Measurements from ENCODE around the gene USP51. TPM values are rescaled to one million over a fixed set of nuclear protein-coding genes. Genes with fewer than 3 reads are reported as not detected.

USP51 gene
- total RNA-seq, 2 experiments from 2014 or later: 2.3 TPM

GRCh38 chrX:55452833-55453124 lies 36.9 kb downstream of the USP51 start:
- H3K27ac Mint-ChIP-seq: peak overlapping the region; percentile 99
- POLR2A ChIA-PET: interaction anchor here (1.3 to 2.6 kb wide), 5 partner anchors 36 to 453 kb away, joined by 6 to 75 read pairs (median 6); partner anchors contain the start of genes APEX2, RRAGB and USP51
- intact Hi-C loops (cut with DNase I, micrococcal nuclease): no loop called here
- H3K9me3 Mint-ChIP-seq: no peaks in the 10 kb centered on the region
- ATAC-seq (ENCODE audit: poor library complexity): no peak
- peak in 1 of 14 experiments; percentile 0 for DNase-seq
- no peaks in the 10 kb centered on the region for H3K36me3 ChIP-seq (ENCODE audit: insufficient read depth, low read length)
- peaks cover 27% of the 10 kb centered on the region for H3K4me1 Mint-ChIP-seq (ENCODE audit: low read depth)
- peaks cover 8% of the 10 kb centered on the region for H3K4me1 ChIP-seq (ENCODE audit: insufficient read depth, low read length)
- CTCF ChIA-PET: interaction anchor here (1.7 kb wide), 1 partner anchor 36 kb away, joined by 4 read pairs; no protein-coding TSS in a partner anchor
- H3K27ac ChIP-seq (ENCODE audit: low read depth in 1 of 2, low read length in 2 of 2): peak overlapping the region; percentile 80 to 82
- no peaks in the 10 kb centered on the region for H3K27me3 ChIP-seq (ENCODE audit: control insufficient read depth in 1 of 2, insufficient read depth in 2 of 2, low read length in 2 of 2)
- peaks cover 12% of the 10 kb centered on the region for H3K36me3 Mint-ChIP-seq (ENCODE audit: low read depth)
- no peak for TF ChIP-seq CTCF (IDR thresholded peaks at IDR 0.05)
- H3K4me3 ChIP-seq (ENCODE audit: low read length): peak overlapping the region; percentile 85
- peak overlapping the region; percentile 99 for H3K4me3 Mint-ChIP-seq
- no peaks in the 10 kb centered on the region for H3K9me3 ChIP-seq (ENCODE audit: control insufficient read depth in 1 of 2, insufficient read depth in 1 of 2, low read length in 2 of 2)
- no peaks in the 10 kb centered on the region for H3K27me3 Mint-ChIP-seq

GRCh38 chrX:55451990-55452832 lies 37.4 kb downstream of the USP51 start, which contains the start of gene MAGEH1:
MAGEH1 (plus strand) TSS chrX:55452127; CDS start chrX:55452375, 248 bp downstream.
- intact Hi-C loops (cut with DNase I, micrococcal nuclease): no loop called here
- POLR2A ChIA-PET: interaction anchor here (0.8 to 2.6 kb wide), 11 partner anchors 37 to 1768 kb away, joined by 3 to 75 read pairs (median 6); partner anchors contain the start of genes APEX2, GNL3L, RRAGB and USP51
- Histone ChIP-seq H3K36me3 (ENCODE audit: insufficient read depth, low read length) (no peaks in the 10 kb centered on the region), H3K27ac (ENCODE audit: low read depth in 1 of 2, low read length in 2 of 2) (peak within 1 kb of the TSS; percentile 80 to 82), H3K9me3 (ENCODE audit: control insufficient read depth in 1 of 2, insufficient read depth in 1 of 2, low read length in 2 of 2) (no peaks in the 10 kb centered on the region), H3K27me3 (ENCODE audit: control insufficient read depth in 1 of 2, insufficient read depth in 2 of 2, low read length in 2 of 2) (no peaks in the 10 kb centered on the region), H3K4me1 (ENCODE audit: insufficient read depth, low read length) (peaks cover 8% of the 10 kb centered on the region), H3K4me3 (ENCODE audit: low read length) (peak within 1 kb of the TSS; percentile 85)
- Mint-ChIP-seq H3K27me3 (no peaks in the 10 kb centered on the region), H3K4me3 (peak within 1 kb of the TSS; percentile 99), H3K4me1 (ENCODE audit: low read depth) (peaks cover 27% of the 10 kb centered on the region), H3K36me3 (ENCODE audit: low read depth) (peaks cover 12% of the 10 kb centered on the region), H3K9me3 (no peaks in the 10 kb centered on the region), H3K27ac (peak within 1 kb of the TSS; percentile 99)
- no peak for TF ChIP-seq CTCF (IDR thresholded peaks at IDR 0.05)
- ATAC-seq (ENCODE audit: poor library complexity) (peak; percentile 88), DNase-seq (peak; percentile 52 to 92 (median 74))
- CTCF ChIA-PET: interaction anchor here (1.7 kb wide), 1 partner anchor 36 kb away, joined by 4 read pairs; no protein-coding TSS in a partner anchor

DNA sequence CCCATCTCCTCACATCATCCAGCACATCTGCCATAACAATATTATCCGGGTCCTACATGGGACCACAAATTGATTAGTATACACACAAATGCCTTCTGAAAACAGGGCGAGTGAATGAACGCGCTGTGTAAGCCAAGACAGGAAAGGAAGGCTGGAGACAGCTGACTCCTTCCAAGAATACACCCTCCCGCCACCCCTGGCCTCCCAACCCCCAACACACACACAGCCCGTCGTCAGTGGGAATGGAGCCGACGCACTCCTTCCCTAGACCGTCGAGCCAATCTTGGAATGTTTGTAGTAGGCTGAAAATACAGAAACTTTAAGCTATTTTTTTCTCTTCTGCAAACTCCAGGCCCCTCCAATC lies 38.0 kb downstream of the USP51 start:
- Mint-ChIP-seq H3K27me3 (no peaks in the 10 kb centered on the region), H3K4me1 (ENCODE audit: low read depth) (peaks cover 27% of the 10 kb centered on the region), H3K4me3 (peak overlapping the region; percentile 99), H3K36me3 (ENCODE audit: low read depth) (peaks cover 12% of the 10 kb centered on the region), H3K9me3 (no peaks in the 10 kb centered on the region), H3K27ac (peak overlapping the region; percentile 99)
- intact Hi-C loops (cut with DNase I, micrococcal nuclease): no loop called here
- ATAC-seq (ENCODE audit: poor library complexity): peak; percentile 2
- H3K27ac ChIP-seq (ENCODE audit: low read depth in 1 of 2, low read length in 2 of 2): peak overlapping the region; percentile 68 to 80
- no peaks in the 10 kb centered on the region for H3K36me3 ChIP-seq (ENCODE audit: insufficient read depth, low read length)
- H3K4me3 ChIP-seq (ENCODE audit: low read length): peak overlapping the region; percentile 85
- TF ChIP-seq CTCF (IDR thresholded peaks at IDR 0.05): no peak
- DNase-seq: no peak
- POLR2A ChIA-PET: interaction anchor here (0.8 to 2.6 kb wide), 10 partner anchors 38 to 1767 kb away, joined by 3 to 75 read pairs (median 6); partner anchors contain the start of genes APEX2, GNL3L, RRAGB and USP51
- CTCF ChIA-PET: interaction anchor here (1.7 kb wide), 1 partner anchor 37 kb away, joined by 4 read pairs; no protein-coding TSS in a partner anchor
- peaks cover 8% of the 10 kb centered on the region for H3K4me1 ChIP-seq (ENCODE audit: insufficient read depth, low read length)
- H3K27me3 ChIP-seq (ENCODE audit: control insufficient read depth in 1 of 2, insufficient read depth in 2 of 2, low read length in 2 of 2): no peaks in the 10 kb centered on the region
- H3K9me3 ChIP-seq (ENCODE audit: control insufficient read depth in 1 of 2, insufficient read depth in 1 of 2, low read length in 2 of 2): no peaks in the 10 kb centered on the region
